ENCODE results near the gene GNL1.

GNL1 gene

GRCh38 chr6:30511169-30511546, 45.1 kb downstream of the GNL1 start:
- no peaks in the 10 kb centered on the region for H3K9me3 ChIP-seq (ENCODE audit: insufficient read depth, low read length, severe bottlenecking)
- H3K9ac ChIP-seq (ENCODE audit: low read depth, low read length): no peak overlapping the region
- no peak overlapping the region for H2AFZ ChIP-seq (ENCODE audit: low read depth, low read length)

GRCh38 chr6:30510419-30511168, 45.7 kb downstream of the GNL1 start:
- no peak for ATAC-seq (ENCODE audit: insufficient read depth, low read depth)
- peaks cover 44% of the 10 kb centered on the region for H3K4me1 ChIP-seq (ENCODE audit: insufficient read depth, low read length)
- no peaks in the 10 kb centered on the region for H3K9me3 ChIP-seq (ENCODE audit: insufficient read depth, low read length, severe bottlenecking)
- H3K4me3 ChIP-seq (ENCODE audit: low read depth in 1 of 2, low read length in 2 of 2): no peak overlapping the region
- TF ChIP-seq CTCF (IDR thresholded peaks at IDR 0.05; ENCODE audit: borderline replicate concordance, extremely low read depth, low read length, poor library complexity, severe bottlenecking) (no peak), EZH2 (IDR thresholded peaks at IDR 0.05; ENCODE audit: borderline replicate concordance, low read depth, low read length, severe bottlenecking) (no peak)
- no peak overlapping the region for H2AFZ ChIP-seq (ENCODE audit: low read depth, low read length)
- no peak overlapping the region for H3K9ac ChIP-seq (ENCODE audit: low read depth, low read length)
- H3K27ac ChIP-seq (ENCODE audit: low read length): peak overlapping the region; percentile 86
- H3K36me3 ChIP-seq (ENCODE audit: insufficient read depth, low read length): no peaks in the 10 kb centered on the region
- H3K79me2 ChIP-seq (ENCODE audit: insufficient read depth, low read length): no peaks in the 10 kb centered on the region
- H3K4me2 ChIP-seq (ENCODE audit: insufficient read depth, low read length): no peak overlapping the region
- H4K20me1 ChIP-seq (ENCODE audit: insufficient read depth, low read length): no peaks in the 10 kb centered on the region
- H3K27me3 ChIP-seq (ENCODE audit: insufficient read depth, low read length, poor library complexity): no peaks in the 10 kb centered on the region
- DNase-seq: no peak

More at GRCh38 chr6:30511169-30511546, 45.1 kb downstream of the GNL1 start:
- Histone ChIP-seq H3K4me1 (ENCODE audit: insufficient read depth, low read length) (peaks cover 48% of the 10 kb centered on the region), H3K4me2 (ENCODE audit: insufficient read depth, low read length) (no peak overlapping the region), H3K27ac (ENCODE audit: low read length) (peak overlapping the region; percentile 63), H3K36me3 (ENCODE audit: insufficient read depth, low read length) (no peaks in the 10 kb centered on the region), H3K4me3 (ENCODE audit: low read depth in 1 of 2, low read length in 2 of 2) (no peak overlapping the region), H4K20me1 (ENCODE audit: insufficient read depth, low read length) (no peaks in the 10 kb centered on the region), H3K27me3 (ENCODE audit: insufficient read depth, low read length, poor library complexity) (no peaks in the 10 kb centered on the region), H3K79me2 (ENCODE audit: insufficient read depth, low read length) (no peaks in the 10 kb centered on the region)
- TF ChIP-seq EZH2 (IDR thresholded peaks at IDR 0.05; ENCODE audit: borderline replicate concordance, low read depth, low read length, severe bottlenecking) (no peak), CTCF (IDR thresholded peaks at IDR 0.05; ENCODE audit: borderline replicate concordance, extremely low read depth, low read length, poor library complexity, severe bottlenecking) (no peak)
- no peak for DNase-seq
- no peak for ATAC-seq (ENCODE audit: insufficient read depth, low read depth)

DNA sequence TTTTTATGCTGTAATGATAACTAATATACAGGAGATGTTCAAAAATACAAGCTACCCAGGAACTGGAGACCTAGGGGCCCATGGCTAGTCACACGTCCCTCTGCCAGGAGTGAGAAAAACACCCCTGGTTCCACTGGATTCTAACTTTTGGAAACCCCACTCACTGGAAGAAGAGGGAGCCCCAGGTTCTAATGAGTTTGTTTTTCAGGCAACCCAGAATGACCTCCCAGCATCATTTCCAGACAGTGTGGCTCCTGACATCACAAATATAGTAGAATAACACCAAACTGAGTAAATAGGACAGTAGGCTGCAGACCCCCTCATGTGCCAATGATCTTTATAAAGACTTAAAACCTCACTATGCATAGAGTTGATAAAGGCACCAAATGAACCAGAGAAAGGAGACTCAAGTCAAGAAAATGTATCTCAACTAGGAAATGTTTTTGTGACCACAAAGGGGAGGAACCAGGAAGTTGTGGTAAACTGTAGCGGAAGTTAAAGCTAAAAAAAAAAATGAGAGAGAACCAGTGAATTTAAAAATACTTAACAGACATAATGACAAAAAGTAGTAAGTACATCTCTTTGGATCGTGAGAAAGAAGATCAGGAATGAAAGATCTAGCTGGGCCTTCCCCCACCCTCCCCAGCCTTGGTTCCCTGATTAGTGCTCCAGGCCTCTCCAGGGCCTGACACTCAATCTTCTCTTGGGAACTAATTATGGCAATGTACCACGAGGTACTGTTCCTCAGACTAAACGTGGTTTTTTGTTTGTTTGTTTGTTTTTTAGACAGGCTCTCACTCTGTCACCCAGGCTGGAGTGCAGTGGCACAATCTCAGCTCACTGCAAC, 47.2 kb downstream of the GNL1 start:
- Histone ChIP-seq H3K9ac (ENCODE audit: low read depth, low read length) (peak overlapping the region; percentile 44), H4K20me1 (ENCODE audit: insufficient read depth, low read length) (no peaks in the 10 kb centered on the region), H3K4me3 (ENCODE audit: low read depth in 1 of 2, low read length in 2 of 2) (peak overlapping the region in 1 of 2 experiments; percentile 14; a peak in 2 of 4 replicates), H3K27me3 (ENCODE audit: insufficient read depth, low read length, poor library complexity) (no peaks in the 10 kb centered on the region), H3K27ac (ENCODE audit: low read length) (peak overlapping the region; percentile 86), H3K36me3 (ENCODE audit: insufficient read depth, low read length) (no peaks in the 10 kb centered on the region), H3K9me3 (ENCODE audit: insufficient read depth, low read length, severe bottlenecking) (no peaks in the 10 kb centered on the region), H3K79me2 (ENCODE audit: insufficient read depth, low read length) (no peaks in the 10 kb centered on the region), H3K4me1 (ENCODE audit: insufficient read depth, low read length) (peaks cover 38% of the 10 kb centered on the region), H2AFZ (ENCODE audit: low read depth, low read length) (peak overlapping the region; percentile 46), H3K4me2 (ENCODE audit: insufficient read depth, low read length) (peak overlapping the region; percentile 55)
- TF ChIP-seq CTCF (IDR thresholded peaks at IDR 0.05; ENCODE audit: borderline replicate concordance, extremely low read depth, low read length, poor library complexity, severe bottlenecking): no peak
- no peak for TF ChIP-seq EZH2 (IDR thresholded peaks at IDR 0.05; ENCODE audit: borderline replicate concordance, low read depth, low read length, severe bottlenecking)
- DNase-seq: peak; percentile 57
- peak; percentile 89 for ATAC-seq (ENCODE audit: insufficient read depth, low read depth)

Measured in DND-41 (cell line).